Stimulated activated CD4-positive, alpha-beta T cell treated with anti-CD3 and anti-CD28 coated beads, Interleukin-1b, Interleukin-23, amount 100 ng/mL, for 1 hour (primary cell): ENCODE results near the gene SPTBN2.

Experiments used
- DNase-seq, 2 donors: peaks; one replicate each; pipeline ENCODE4 v3.0.0-alpha.2; 2020; ENCODE audit warnings: low read depth in 2 of 2

SPTBN2 gene

GRCh38 chr11:66728693-66729385 is at the start of gene SPTBN2:
SPTBN2 (minus strand) TSS chr11:66729216; CDS start chr11:66721240, 7,976 bp downstream.
- DNase-seq: no peak

GRCh38 chr11:66768818-66769217 is 39.8 kb upstream of the SPTBN2 start:
- no peak for DNase-seq

DNA sequence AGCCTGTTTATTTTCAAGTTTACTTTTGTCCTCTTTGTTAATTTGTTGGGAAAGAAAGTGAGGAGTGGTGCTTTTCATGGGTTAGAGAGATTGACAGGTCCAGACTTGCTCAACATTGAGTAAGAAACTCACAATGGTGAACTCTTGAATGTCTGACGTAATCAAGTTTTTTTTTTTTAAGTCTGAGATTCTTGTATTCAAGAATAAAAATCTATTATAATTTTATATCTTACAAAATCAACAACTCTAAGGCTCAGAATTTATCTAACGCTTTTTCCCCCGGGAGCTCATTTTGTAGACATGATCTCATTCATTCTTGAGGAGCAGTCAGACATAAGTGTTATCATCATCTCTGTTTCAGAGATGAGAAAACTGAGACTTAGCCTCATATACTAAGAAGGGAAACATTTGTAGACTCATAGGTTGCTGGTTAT is 39.1 kb upstream of the SPTBN2 start:
- DNase-seq: no peak

DNA sequence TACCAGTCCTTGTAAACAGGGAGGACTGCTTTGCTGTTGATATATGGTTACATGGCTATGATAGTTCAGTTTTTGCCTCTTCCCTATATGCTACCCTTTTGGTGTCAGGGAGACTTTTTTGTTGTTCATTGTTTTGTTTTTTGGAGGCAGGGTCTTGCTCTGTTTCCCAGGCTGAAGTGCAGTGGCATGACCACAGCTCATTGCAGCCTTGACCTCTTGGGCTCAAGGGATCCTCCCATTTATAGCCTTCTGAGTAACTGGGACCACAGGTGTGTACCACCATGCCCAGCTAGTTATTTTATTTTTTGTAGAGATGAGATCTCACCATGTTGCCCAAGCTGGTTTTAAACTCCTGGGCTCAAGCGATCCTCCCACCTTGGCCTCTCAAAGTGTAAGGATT is 38.6 kb upstream of the SPTBN2 start:
- no peak for DNase-seq

DNA sequence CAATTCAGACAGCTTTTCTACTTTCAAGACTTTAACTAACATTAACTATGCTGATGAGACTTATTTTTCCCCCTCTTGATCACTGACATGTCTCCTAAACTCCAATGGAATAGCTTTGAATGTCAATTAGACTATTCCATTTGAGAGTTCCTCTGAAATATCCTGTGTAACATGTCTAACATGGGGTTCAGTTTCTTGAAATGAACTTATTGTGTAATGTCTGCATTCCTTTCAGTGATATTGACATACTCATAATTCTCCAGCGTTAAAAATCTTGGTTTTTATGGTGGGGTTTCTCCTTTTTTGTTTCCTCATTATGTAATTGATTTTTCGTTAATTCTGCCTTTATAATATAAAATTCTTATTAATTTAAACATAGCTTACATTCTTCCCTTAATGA is 37.7 kb upstream of the SPTBN2 start:
- DNase-seq: no peak

DNA sequence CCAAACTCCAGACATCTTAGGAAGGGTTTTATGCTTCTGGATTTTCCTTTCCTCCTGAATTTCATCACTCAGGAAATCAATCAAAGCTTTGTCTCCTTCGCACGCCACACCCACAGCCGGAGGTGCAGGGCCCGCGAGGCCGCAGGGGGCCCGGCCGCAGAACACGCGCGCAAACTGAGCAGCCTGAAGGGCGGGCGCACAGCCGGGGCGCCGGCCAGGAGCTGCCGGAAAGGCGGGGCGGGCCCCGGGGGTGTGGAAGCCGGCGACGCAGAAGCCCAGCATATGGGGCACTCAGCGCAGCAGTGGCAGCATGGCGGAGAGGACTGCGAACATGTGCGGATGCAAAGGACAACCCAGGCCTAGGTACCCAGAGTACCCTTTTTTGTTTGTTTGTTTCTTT is 33.1 kb upstream of the SPTBN2 start:
- DNase-seq: no peak

DNA sequence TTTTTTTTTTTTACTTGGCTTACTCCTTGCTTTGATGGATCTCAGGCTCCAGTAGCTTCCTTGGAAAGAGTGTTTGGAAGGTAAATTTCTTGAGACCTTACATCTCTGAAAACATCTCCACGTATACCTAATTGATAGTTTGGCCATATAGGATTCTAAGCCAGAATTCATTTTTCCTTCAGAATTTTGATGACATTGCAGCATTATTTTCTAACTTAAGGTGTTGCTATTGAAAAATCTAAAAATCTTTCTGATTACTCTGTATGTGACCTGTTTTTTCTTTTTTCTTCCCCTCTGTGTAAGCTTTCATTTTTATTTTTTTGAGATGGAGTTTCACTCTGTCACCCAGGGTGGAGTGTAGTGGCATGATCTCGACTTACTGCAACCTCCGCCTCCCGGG is 23.1 kb upstream of the SPTBN2 start:
- no peak for DNase-seq

DNA sequence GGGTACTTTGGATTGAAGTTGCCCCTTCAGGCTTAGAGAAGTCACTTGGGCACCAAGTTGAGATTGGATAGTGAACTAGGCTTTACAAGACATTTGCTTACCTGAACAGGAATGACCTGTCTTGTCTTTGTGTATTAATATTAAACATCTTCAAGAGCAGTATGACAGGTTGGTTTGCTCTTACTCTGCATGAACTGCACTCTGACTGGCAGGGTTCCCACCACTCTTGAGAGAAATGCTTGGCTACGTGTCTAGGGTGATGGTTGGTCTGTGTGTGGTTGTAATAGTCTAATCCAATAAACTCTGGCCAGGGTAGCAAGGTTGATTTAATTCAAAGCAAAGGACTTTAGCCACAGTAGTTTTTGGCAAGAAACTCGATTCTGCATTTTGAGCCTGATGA is 20.1 kb upstream of the SPTBN2 start:
- DNase-seq: no peak

DNA sequence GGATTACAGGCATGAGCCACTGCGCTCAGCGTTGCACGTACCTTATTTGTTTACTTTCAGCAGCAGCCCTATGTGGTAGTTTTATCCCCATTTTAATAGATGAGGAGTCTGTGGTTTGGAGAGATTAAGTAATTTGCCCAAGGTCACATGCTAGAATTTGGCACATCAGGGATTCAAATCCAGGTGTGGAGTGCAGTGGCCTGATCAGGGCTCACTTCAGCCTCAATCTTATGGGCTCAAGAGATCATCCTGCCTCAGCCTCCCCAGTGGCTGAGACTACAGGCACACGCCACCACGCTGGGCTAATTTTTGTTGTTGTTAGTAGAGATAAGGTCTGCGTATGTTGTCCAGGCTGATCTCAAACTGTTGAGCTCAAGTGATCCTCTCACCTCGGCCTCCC is 18.5 kb upstream of the SPTBN2 start:
- DNase-seq: no peak

DNA sequence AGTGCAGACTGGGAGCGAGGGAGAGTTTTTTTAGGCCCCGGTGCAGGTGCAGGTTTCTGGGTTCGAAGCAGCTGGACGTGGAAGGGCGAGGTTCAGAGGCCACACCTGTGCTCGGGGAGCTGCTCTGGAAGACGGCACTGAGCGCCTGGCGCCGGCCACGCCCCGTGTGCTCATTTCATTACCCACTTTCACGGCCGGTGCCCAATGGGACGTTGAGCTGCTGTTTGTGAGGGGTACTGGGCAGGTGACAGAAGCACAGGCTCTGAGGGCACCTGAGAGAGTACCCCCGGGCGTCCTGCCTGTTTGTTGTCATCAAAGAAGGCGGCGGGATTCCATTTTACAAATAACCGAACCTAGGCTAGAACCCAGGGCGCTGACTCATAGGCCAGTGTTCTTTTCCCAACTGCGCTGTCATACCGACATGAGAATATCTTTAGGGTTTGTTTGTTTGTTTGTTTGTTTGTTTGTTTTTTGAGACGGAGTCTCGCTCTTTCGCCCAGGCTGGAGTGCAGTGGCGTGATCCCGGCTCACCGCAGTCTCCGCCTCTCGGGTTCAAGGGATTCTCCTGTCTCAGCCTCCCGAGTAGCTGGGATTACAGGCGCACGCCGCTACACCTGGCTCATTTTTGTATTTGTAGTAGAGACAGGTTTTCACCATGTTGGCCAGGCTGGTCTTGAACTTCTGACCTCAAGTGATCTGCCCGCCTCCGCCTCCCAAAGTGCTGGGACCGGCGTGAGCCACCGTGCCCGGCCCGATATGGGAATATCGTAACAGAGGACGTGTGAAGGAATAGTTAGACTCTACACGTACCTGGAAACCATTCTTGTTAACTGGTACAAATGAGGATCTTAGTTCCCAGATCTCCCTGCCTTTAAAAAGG is 16.6 kb upstream of the SPTBN2 start:
- no peak for DNase-seq

GRCh38 chr11:66744485-66745355 is 15.7 kb upstream of the SPTBN2 start:
- DNase-seq: peak; percentile 77 to 82

- DNase-seq: no peak
Observed at GRCh38 chr11:66743271-66743968, 14.4 kb upstream of the SPTBN2 start.

DNA sequence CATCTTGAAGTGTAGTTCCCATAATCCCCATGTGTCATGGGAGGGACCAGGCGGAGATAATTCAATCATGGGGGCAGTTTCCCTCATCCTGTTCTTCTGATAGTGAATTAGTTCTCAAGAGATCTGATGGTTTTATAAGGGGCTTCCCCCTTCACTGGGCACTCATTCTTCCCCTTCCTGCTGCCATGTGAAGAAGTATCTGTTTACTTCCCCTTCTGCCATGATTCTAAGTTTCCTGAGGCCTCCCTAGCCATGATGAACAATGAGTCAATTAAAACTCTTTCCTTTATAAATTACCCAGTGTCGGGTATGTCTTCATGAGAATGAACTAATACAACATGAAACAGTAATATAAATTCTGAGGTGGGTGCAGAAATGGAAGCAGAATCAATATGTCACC is 12.1 kb upstream of the SPTBN2 start:
- DNase-seq: no peak

GRCh38 chr11:66739983-66740382 is 11.0 kb upstream of the SPTBN2 start:
- no peak for DNase-seq

GRCh38 chr11:66734215-66734614 is 5.2 kb upstream of the SPTBN2 start:
- no peak for DNase-seq

- no peak for DNase-seq
Observed at GRCh38 chr11:66729447-66729846, 431 bp upstream of the SPTBN2 start.

GRCh38 chr11:66728038-66728692 is 851 bp downstream of the SPTBN2 start:
- DNase-seq: no peak

GRCh38 chr11:66727282-66728037 is 1.6 kb downstream of the SPTBN2 start:
- no peak for DNase-seq

GRCh38 chr11:66725647-66726046 is 3.4 kb downstream of the SPTBN2 start:
- no peak for DNase-seq

DNA sequence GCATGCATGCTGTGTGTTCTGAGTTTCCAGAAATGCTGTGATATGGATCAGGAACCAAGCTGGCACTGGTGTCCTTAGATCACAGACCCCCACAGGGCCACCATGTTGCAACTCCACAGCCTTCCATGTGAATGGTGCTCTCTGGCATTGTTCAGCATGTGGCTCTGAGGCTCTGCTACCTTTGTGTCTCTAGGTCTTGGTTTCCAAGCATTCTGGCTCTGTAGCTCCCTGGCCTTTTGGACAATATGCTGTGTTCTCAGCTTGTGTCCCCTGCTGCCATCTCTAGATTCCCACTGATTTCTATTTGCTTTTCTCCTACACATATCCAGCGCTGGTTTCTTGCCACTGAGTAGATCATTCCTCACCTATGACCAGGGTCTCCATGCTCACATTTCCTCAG is 3.9 kb downstream of the SPTBN2 start:
- DNase-seq: no peak
